Measurements from ENCODE around the gene MAP2. TPM values are rescaled to one million over a fixed set of nuclear protein-coding genes. Genes with fewer than 3 reads are reported as not detected.

Gene MAP2
- total and polyA plus RNA-seq, 2 of the 8 experiments (the other 6 are each of a cell fraction or from before 2014, with no cell fraction given) = 5.9 to 9.4 TPM

GRCh38 chr2:209519906-209520305, 96.1 kb downstream of the MAP2 start:
- Histone ChIP-seq H3K4ac (replicated peaks; ENCODE audit: insufficient read length, low read depth, low read length) (no peak overlapping the region), H4K5ac (ENCODE audit: insufficient read length, low read depth, low read length) (no peak overlapping the region), H3K23me2 (ENCODE audit: low read depth, low read length) (no peaks in the 10 kb centered on the region), H4K91ac (replicated peaks; ENCODE audit: insufficient read length, low read length) (no peak overlapping the region), H4K8ac (ENCODE audit: extremely low read depth, insufficient read depth, low read length) (no peak overlapping the region), H3K79me2 (ENCODE audit: control insufficient read depth in 1 of 2, insufficient read depth in 2 of 2, low read length in 2 of 2) (no peaks in the 10 kb centered on the region), H2BK20ac (ENCODE audit: low read length) (no peak overlapping the region), H2BK15ac (ENCODE audit: low read length) (no peak overlapping the region), H3K18ac (ENCODE audit: extremely low read depth, low read length) (no peak overlapping the region), H2AFZ (ENCODE audit: low read length) (no peak overlapping the region), H3K36me3 (ENCODE audit: control insufficient read depth in 2 of 4, insufficient read depth in 4 of 4, low read length in 3 of 4) (no peaks in the 10 kb centered on the region), H3K9me3 (ENCODE audit: insufficient read depth in 2 of 2, low read depth in 1 of 2, low read length in 1 of 2) (peaks cover 3 to 4% of the 10 kb centered on the region in 2 experiments; a peak in 2 of 4 replicates), H3K27me3 (replicated peaks in 1 of 4; ENCODE audit: control insufficient read depth in 3 of 4, extremely low read depth in 1 of 4, insufficient read depth in 3 of 4, low read length in 3 of 4) (peaks cover 18 to 53% (median 23%) of the 10 kb centered on the region in 4 experiments), H2AK5ac (ENCODE audit: low read depth, low read length) (no peak overlapping the region), H3K79me1 (ENCODE audit: low read depth, low read length) (no peaks in the 10 kb centered on the region), H3K4me1 (replicated peaks in 1 of 4; ENCODE audit: control insufficient read depth in 3 of 4, insufficient read depth in 4 of 4, low read length in 3 of 4) (peaks cover 0 to 4% (median 0%) of the 10 kb centered on the region in 4 experiments; a peak in 1 of 7 replicates), H3K14ac (ENCODE audit: insufficient read length) (no peak overlapping the region), H3K23ac (ENCODE audit: insufficient read length) (no peak overlapping the region), H3K4me2 (ENCODE audit: insufficient read depth in 1 of 2, low read depth in 2 of 2, low read length in 2 of 2) (peak overlapping the region in 1 of 2 experiments; percentile 42; a peak in 2 of 4 replicates), H3K4me3 (ENCODE audit: extremely low read depth in 1 of 4, insufficient read depth in 2 of 4, low read depth in 3 of 4, low read length in 4 of 4) (peak overlapping the region in 1 of 4 experiments; percentile 8; a peak in 1 of 8 replicates), H2BK12ac (ENCODE audit: low read depth, low read length) (no peak overlapping the region), H3K9ac (replicated peaks in 1 of 4; ENCODE audit: extremely low read depth in 1 of 4, low read depth in 3 of 4, low read length in 3 of 4) (no peak overlapping the region), H2BK5ac (ENCODE audit: low read depth, low read length) (no peak overlapping the region), H4K20me1 (replicated peaks in 1 of 2; ENCODE audit: control insufficient read depth in 1 of 2, insufficient read depth in 2 of 2, low read length in 2 of 2) (peaks cover 0 to 2% of the 10 kb centered on the region in 2 experiments), H3K27ac (ENCODE audit: low read depth, low read length) (no peak overlapping the region), H2BK120ac (replicated peaks; ENCODE audit: low read depth, low read length) (no peak overlapping the region), H3K56ac (replicated peaks; ENCODE audit: insufficient read length, low read depth, low read length) (no peak overlapping the region)
- ChIA-PET POLR2A (ENCODE audit: partially characterized antibody) (no interaction called here), CTCF (ENCODE audit: partially characterized antibody) (interaction anchor here (0.7 kb wide), 1 partner anchor 441 kb away, joined by 3 read pairs; no protein-coding TSS in a partner anchor)
- peak; percentile 39 for FAIRE-seq
- no peak for DNase-seq (ENCODE audit: low read depth in 1 of 2, low spot score in 2 of 2)
- TF ChIP-seq USF2 (IDR thresholded peaks at IDR 0.05; ENCODE audit: low read length) = peak; percentile 28; the same call in 1 of the 2 replicates
- TF ChIP-seq SP2 (IDR thresholded peaks at IDR 0.05; ENCODE audit: low read length) = no peak

Data from H1 (cell line).